Activated T-helper 9 cell treated with anti-CD3 and anti-CD28 coated beads, Interleukin-2, amount 50 U/mL, for 16 hours (primary cell): ENCODE results near the gene CENPS.
"Not testable (repeated sequence)": the region's sequence is repeated elsewhere in the genome, so short reads cannot be mapped to it uniquely, and the experiment has no call there.

Experiments
- DNase-seq: peaks from one replicate; pipeline ENCODE4 v3.0.0-alpha.2; 2020; ENCODE audit warnings: low read depth

The CENPS gene

DNA sequence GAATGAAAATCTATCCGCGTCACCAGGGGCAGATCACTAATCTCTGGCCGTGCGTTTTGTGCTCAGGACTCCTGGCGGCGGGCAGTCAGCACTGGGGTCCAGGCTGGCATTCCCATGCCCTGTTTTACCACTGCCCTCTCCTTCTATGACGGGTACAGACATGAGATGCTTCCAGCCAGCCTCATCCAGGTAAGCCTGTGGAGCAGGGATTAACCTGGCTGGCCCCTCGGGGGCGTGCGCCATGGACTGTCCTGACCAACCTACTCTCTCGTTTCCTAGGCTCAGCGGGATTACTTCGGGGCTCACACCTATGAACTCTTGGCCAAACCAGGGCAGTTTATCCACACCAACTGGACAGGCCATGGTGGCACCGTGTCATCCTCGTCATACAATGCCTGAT is 10.9 kb upstream of the CENPS start:
- no peak for DNase-seq

- DNase-seq, result no peak
Observed at GRCh38 chr1:10421637-10422036, 8.6 kb upstream of the CENPS start.

DNA sequence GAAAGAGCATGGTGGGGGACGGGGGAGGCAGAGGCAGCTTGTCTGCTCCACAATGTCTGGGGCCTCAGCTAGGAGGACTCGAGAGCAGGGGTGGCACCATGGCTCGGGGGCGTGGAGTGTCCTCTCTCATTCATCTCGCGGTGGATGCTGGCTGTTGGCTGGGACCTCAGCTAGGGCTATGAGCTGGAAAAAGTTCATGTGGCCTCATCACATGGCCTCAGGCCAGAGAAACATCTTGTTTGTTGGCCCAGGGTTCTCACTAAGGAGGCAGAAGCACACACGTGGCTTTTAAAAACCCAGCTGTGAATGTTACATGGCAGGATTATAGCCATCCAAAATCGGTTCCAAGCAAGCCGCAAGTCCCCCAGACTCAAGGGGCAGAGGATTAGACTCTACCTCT is 6.2 kb upstream of the CENPS start:
- no peak for DNase-seq

DNA sequence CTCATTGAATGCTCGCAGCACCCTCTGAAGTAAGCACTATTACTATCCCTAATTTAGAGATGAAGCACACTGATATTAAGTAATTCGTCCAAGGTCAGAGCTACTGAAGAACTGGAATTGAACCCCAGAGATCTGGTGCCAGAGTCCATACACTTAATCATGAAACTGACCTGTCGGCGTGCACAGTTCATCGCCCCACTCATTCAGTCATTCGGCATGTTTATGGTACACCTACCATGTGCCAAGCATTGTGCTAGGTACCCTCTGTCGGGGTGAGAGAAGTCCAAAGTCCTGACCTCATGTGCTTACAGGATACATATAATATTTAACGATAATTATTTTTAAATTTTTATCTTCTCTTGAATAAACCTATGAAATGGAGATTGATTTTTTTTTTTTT is 5.6 kb upstream of the CENPS start:
- no peak for DNase-seq

- not testable (repeated sequence) for DNase-seq
Observed at GRCh38 chr1:10425826-10426534, 4.3 kb upstream of the CENPS start.

DNA sequence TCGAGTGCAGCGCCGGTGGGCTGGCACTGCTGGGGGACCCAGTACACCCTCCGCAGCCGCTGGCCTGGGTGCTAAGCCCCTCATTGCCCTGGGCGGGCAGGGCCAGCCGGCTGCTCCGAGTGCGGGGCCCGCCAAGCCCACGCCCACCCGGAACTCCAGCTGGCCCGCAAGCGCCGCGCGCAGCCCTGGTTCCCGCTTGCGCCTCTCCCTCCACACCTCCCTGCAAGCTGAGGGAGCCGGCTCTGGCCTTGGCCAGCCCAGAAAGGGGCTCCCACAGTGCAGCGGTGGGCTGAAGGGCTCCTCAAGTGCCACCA is 3.7 kb upstream of the CENPS start:
- DNase-seq, result not testable (repeated sequence)

DNA sequence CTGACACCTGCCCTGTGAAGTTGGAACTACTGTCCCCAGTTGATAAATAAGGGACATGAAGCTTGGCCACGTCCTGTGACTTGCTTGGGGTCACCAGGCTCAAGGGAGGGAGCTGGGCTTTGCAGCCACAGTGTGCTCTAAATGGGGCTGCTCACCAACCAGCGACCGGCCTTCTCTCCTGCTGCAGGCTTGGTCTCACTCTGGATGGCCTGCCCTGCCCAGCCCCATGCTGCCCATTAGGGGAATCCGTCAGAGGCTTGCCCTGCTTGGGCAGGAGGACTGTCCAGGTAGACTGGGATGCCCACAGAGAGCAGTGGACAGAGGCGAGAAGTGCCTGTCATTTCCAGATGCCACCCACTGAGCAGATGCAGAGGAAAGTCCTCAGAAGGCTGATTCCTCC is 1.2 kb upstream of the CENPS start:
- no peak for DNase-seq

DNA sequence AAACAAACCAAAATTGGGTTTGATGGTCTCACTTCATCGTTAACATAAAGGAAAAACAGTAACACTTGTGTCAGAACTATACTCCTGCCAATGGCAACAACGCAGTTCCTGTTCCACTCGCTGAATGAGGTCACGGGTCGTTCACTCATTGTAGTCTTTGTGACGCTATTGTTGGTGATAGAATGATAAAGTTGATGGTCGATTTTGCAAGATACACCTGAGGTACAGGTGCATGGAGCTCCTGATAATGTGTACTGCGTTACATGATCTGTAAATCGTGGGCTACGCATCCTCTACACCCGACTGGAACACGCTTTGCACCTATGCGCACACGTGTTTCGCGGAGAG is 391 bp upstream of the CENPS start:
- DNase-seq, result no peak

- no peak for DNase-seq
Observed at GRCh38 chr1:10431070-10431730, 967 bp downstream of the CENPS start.

- no peak for DNase-seq
Observed at GRCh38 chr1:10432910-10433700, 2.9 kb downstream of the CENPS start.

- DNase-seq, result no peak
Observed at GRCh38 chr1:10433790-10434189, 3.6 kb downstream of the CENPS start.

GRCh38 chr1:10434590-10434989 is 4.4 kb downstream of the CENPS start:
- DNase-seq, result no peak

- DNase-seq, result no peak
Observed at GRCh38 chr1:10437052-10437451, 6.8 kb downstream of the CENPS start.

DNA sequence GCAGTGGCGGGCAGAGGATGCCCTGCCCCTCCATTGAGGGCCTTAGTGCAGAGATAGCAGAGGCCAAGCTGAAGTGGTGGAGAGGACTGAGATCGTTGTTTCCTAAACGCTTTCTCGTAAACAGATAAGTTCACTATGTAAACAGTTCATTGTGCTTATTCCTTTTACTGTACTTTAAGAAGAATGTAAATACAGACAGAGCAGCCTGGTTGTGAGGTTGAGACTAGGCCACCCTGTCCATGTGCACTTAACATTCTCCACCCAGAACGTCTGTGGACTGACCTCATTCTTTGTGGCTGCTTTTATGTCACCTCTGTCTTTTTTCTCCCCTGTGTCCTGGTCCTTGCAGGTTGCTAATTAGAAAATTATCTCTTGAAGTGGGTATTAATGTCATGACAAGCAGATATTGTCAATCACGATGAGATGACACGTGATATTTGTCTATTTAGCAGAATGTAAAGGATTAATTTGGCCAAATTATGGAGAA is 8.5 kb downstream of the CENPS start:
- DNase-seq, result no peak

GRCh38 chr1:10440305-10440704 is 10.1 kb downstream of the CENPS start:
- no peak for DNase-seq

GRCh38 chr1:10440794-10441193 is 10.6 kb downstream of the CENPS start:
- DNase-seq, result no peak

GRCh38 chr1:10444248-10444647 is 14.0 kb downstream of the CENPS start:
- DNase-seq, result no peak

- DNase-seq, result no peak
Observed at GRCh38 chr1:10444795-10445397, 14.7 kb downstream of the CENPS start.

- no peak for DNase-seq
Observed at GRCh38 chr1:10446790-10447422, 16.7 kb downstream of the CENPS start.

DNA sequence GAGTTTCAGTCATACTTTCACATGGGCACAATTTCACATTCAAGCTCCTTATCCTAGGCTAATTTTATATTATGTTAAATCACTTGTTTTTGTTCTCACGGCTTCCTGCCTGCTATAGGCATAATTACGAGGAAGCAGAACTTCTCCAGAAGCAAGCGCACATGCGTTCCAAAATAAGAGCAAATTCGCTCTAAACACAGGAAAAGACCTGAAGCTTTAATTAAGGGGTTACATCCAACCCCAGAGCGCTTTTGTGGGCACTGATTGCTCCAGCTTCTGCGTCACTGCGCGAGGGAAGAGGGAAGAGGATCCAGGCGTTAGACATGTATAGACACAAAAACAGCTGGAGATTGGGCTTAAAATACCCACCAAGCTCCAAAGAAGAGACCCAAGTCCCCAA is 19.5 kb downstream of the CENPS start, which contains the start of gene CORT:
Gene CORT, plus strand, starts transcription at position 281 of the 400 bp plus-strand sequence. CDS start 193 bp downstream, outside the sequence.
- DNase-seq, result no peak

- no peak for DNase-seq
Observed at GRCh38 chr1:10450156-10450814, 20.1 kb downstream of the CENPS start.

DNA sequence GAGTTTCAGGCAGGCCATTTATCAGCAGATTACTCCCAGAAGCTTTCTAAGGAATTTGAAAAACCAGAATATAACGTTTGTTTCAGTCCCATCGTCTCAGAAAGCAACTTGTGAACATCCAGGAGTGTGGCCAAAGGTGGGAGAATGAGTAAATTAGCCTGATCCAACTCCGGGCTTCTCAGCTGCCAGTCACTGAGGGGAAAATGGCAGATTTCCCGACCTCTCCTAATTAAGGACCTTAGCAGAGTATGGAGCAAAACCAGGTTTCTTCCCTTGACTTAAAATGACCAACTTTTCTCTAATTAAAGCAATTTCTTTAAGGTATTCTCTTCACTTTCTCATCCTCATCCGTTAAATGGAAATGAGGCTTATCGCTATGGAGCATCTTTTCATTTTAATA is 20.6 kb downstream of the CENPS start:
- DNase-seq, result no peak
